HG03280 (cell line): ENCODE data around the gene NPIPB6.

Experiments
- ATAC-seq: cut with Tn5 transposase; IDR thresholded peaks from one replicate; pipeline ENCODE4 v1.9.1; 2021; ENCODE audit warnings: mild to moderate bottlenecking, moderate library complexity; ENCODE audit not compliant: unreplicated experiment

NPIPB6 gene

GRCh38 chr16:28300327-28300726 lies 63.0 kb downstream of the NPIPB6 start:
- no peak for ATAC-seq

- ATAC-seq: no peak
Observed at GRCh38 chr16:28298511-28298878, 64.8 kb downstream of the NPIPB6 start.

DNA sequence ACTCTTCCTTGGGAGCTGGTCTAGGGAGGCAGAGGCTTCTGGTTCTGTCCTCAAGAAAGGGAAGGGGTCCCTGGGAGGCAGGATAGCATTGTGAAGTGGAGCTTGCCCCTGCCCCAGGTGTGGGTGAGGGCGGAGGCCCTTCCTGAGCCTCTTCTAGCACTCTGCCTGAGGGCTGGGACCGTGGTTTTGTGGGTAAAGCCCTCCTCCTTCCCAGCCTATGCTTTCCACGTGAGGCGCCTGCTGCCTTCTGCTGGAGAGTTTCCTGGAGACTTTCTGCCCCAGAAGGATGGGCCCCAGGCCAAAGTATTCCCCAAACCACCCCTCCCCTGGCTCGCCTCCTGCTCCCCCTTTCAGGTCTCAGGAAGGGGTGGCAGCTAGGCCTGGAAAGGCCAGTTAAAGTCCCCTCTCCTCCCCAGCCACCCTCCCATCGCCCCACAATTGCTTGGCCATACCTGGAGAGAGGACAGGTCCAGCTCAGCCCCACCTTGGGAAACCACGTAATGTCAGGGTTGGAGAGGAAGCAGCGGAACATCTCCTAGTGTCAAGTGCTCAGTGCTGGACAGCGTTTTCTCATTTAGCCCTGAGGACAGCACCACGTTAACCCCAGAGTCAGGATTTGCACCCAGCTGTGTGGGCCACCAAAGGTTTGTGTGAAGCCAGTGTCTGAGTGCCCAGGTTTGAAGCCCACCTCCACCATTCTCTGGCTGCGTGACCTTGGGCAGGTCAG lies 65.4 kb downstream of the NPIPB6 start:
- no peak for ATAC-seq

DNA sequence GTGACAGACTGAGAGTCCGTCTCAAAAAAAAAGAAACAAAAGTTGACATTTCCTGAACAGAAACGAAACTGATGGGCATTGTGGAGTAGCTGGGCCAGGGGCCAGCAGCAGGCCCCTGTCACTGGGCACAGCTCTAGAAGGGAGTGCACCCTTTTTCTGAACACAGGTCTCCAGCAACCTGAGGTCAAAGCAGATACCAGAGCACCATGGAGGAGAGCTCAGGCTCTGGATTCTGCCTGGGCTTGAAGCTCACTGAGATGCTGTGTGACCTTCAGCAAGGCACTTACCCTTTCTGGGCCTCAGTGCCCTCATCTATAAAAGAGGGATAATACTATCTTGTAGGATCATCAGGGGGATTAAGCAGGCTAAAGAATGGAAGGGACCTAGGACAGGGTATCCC lies 66.0 kb downstream of the NPIPB6 start:
- ATAC-seq: no peak

- ATAC-seq: no peak
Observed at GRCh38 chr16:28295276-28295675, 68.0 kb downstream of the NPIPB6 start.

- no peak for ATAC-seq
Observed at GRCh38 chr16:28294201-28294600, 69.1 kb downstream of the NPIPB6 start.

DNA sequence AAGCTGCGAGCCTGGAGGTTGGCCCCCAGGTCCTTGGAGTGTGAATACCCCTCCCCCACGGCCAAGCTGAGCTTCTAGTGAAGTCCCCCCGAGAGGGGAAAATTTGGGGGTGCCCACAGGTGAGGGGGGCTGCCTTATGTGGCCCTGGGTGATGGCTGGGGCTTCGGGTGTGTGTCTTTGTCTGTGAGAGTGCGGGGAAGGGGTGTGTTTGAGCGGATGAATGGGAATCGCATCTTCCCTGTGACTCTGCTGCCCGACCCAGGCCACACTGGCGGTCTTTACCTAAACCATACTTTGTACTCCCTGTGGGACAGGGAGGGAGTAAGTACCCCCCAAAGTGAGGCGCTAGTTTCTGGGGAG lies 69.7 kb downstream of the NPIPB6 start:
- ATAC-seq: no peak

GRCh38 chr16:28292731-28293600 lies 70.3 kb downstream of the NPIPB6 start:
- ATAC-seq: no peak
